Activated T-cell treated with anti-CD3 and anti-CD28 coated beads for 24 hours (primary cell): ENCODE measurements around the gene SMAD4.

Experiments
- DNase-seq: peaks from one replicate; pipeline ENCODE4 v3.0.0-alpha.2; 2020; ENCODE audit warnings: low read depth

Gene SMAD4

GRCh38 chr18:51021226-51021965 lies 8.6 kb upstream of the SMAD4 start:
- no peak for DNase-seq

GRCh38 chr18:51025512-51025911 lies 4.5 kb upstream of the SMAD4 start:
- DNase-seq, result no peak

GRCh38 chr18:51028201-51028805 lies 1.7 kb upstream of the SMAD4 start:
- no peak for DNase-seq

GRCh38 chr18:51029378-51029693 lies 677 bp upstream of the SMAD4 start:
- DNase-seq, result no peak

- peak; percentile 54 for DNase-seq
Observed at GRCh38 chr18:51030537-51031258, 685 bp downstream of the SMAD4 start.

GRCh38 chr18:51032193-51032592 lies 2.2 kb downstream of the SMAD4 start:
- no peak for DNase-seq

GRCh38 chr18:51037230-51037629 lies 7.2 kb downstream of the SMAD4 start:
- DNase-seq, result no peak

GRCh38 chr18:51038110-51038509 lies 8.1 kb downstream of the SMAD4 start:
- no peak for DNase-seq

- DNase-seq, result no peak
Observed at GRCh38 chr18:51039138-51040112, 9.4 kb downstream of the SMAD4 start.

- DNase-seq, result no peak
Observed at GRCh38 chr18:51041677-51042352, 11.8 kb downstream of the SMAD4 start.

- DNase-seq, result no peak
Observed at GRCh38 chr18:51044928-51045585, 15.0 kb downstream of the SMAD4 start.

- no peak for DNase-seq
Observed at GRCh38 chr18:51048190-51048589, 18.2 kb downstream of the SMAD4 start.

- no peak for DNase-seq
Observed at GRCh38 chr18:51049137-51049536, 19.1 kb downstream of the SMAD4 start.

- no peak for DNase-seq
Observed at GRCh38 chr18:51051105-51051712, 21.2 kb downstream of the SMAD4 start.

GRCh38 chr18:51053814-51054213 lies 23.8 kb downstream of the SMAD4 start:
- DNase-seq, result no peak

GRCh38 chr18:51054764-51055163 lies 24.8 kb downstream of the SMAD4 start:
- no peak for DNase-seq

- DNase-seq, result no peak
Observed at GRCh38 chr18:51059969-51060368, 30.0 kb downstream of the SMAD4 start.

GRCh38 chr18:51064256-51064655 lies 34.2 kb downstream of the SMAD4 start:
- DNase-seq, result no peak

GRCh38 chr18:51066273-51066672 lies 36.3 kb downstream of the SMAD4 start:
- no peak for DNase-seq

- no peak for DNase-seq
Observed at GRCh38 chr18:51068105-51068504, 38.1 kb downstream of the SMAD4 start.

GRCh38 chr18:51069885-51070284 lies 39.9 kb downstream of the SMAD4 start:
- no peak for DNase-seq
